ENCODE results near the gene BMPR1A. TPM values are rescaled to one million over a fixed set of nuclear protein-coding genes. Genes with fewer than 3 reads are reported as not detected.

BMPR1A gene
- total and polyA plus RNA-seq, 2 of the 4 experiments (the other 2 are of a cell fraction) = 15.9 to 93.7 TPM

DNA sequence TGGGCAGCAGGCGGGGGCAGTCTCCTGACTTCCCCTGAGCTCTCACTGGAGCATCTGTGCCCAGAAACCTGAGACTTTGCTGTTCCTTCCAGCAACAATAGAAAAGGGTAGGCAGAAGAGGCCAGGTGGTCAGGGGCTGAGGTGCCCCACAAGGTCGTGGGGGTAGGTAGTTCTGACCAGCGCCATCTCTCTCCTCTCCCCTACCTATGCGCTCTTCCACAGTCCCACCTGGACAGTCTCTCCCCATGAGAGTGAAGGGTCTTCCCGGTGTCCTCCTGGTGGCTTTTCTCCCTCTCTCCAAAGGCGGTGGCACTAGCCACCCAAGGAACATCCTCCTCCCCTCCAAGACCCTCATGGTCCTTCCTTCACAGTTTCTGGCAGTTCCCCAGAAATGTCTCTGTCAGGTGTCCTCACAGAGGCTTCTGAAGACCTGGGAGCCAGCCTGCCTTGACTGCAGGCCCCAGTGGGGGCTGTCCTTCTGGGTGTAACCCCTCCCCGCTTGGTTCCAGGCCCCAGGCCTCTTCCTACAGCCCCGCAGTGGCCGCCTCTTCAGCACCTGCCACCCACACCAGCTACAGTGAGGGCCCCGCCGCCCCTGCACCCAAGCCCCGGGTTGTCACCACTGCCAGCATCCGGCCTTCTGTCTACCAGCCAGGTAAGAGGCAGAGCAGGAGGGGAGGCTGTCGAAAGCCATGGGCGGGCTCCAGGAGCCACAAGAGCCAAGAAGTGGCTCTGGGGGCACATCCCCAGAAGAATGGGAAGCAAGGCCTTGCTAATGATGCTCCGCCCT, 46.8 kb upstream of the BMPR1A start:
- no peak overlapping the region for H4K5ac ChIP-seq (ENCODE audit: low read depth, low read length)
- no peak overlapping the region for H3K27ac ChIP-seq (ENCODE audit: insufficient read depth, low read length)
- no peak overlapping the region for H3K4me3 ChIP-seq (ENCODE audit: insufficient read depth, low read depth, low read length)
- no peak overlapping the region for H2AFZ ChIP-seq (replicated peaks; ENCODE audit: low read length, poor library complexity)
- H2AK5ac ChIP-seq (ENCODE audit: low read depth, low read length) = no peak overlapping the region
- no peak overlapping the region for H2BK120ac ChIP-seq (ENCODE audit: low read depth, low read length)
- H3K36me3 ChIP-seq (ENCODE audit: control insufficient read depth, insufficient read depth, low read length) = no peaks in the 10 kb centered on the region
- no peak overlapping the region for H3K18ac ChIP-seq (ENCODE audit: low read depth, low read length)
- in situ Hi-C loops (cut with MboI; ENCODE audit: low sequenced_read_pairs) (loop anchor here (5.0 kb wide), 1 partner anchor 188 kb away; no protein-coding TSS in a partner anchor), dilution Hi-C loops (cut with HindIII; ENCODE audit: low sequenced_read_pairs, unreplicated experiment) (no loop called here), intact Hi-C loops (cut with micrococcal nuclease) (no loop called here)
- H2AK9ac ChIP-seq (replicated peaks; ENCODE audit: low read depth, low read length, poor library complexity) = no peak overlapping the region
- H3K9me1 ChIP-seq (ENCODE audit: insufficient read depth, low read length) = peaks cover 3% of the 10 kb centered on the region; the same call in 1 of the 2 replicates
- H2BK15ac ChIP-seq (ENCODE audit: low read depth, low read length) = no peak overlapping the region
- ChIA-PET CTCF (interaction anchor here (0.7 to 1.3 kb wide), 2 partner anchors 17 to 190 kb away, joined by 3 to 4 read pairs; no protein-coding TSS in a partner anchor), POLR2A (ENCODE audit: unreplicated experiment) (no interaction called here)
- H4K91ac ChIP-seq (ENCODE audit: insufficient read depth, low read depth, low read length) = peak overlapping the region; percentile 33; the same call in 1 of the 2 replicates
- no peak overlapping the region for H3K9ac ChIP-seq (ENCODE audit: low read depth, low read length)
- no peak for ATAC-seq (ENCODE audit: low read depth)
- peaks cover 10% of the 10 kb centered on the region for H3K4me1 ChIP-seq (ENCODE audit: control insufficient read depth, insufficient read depth, low read length)
- no TSS peak for BruUV-seq (replicated peaks)
- whole genome bisulfite sequencing, 2 experiments (ENCODE audit: extremely low coverage in 2 of 2, insufficient read length in 1 of 2) = no CpG with 5 or more reads among the region's 16 CpGs
- no peak overlapping the region for H3K14ac ChIP-seq (replicated peaks; ENCODE audit: low read depth, low read length)
- no peak overlapping the region for H3K23ac ChIP-seq (ENCODE audit: low read depth, low read length)
- H2BK20ac ChIP-seq (ENCODE audit: low read depth, low read length) = no peak overlapping the region
- H2BK5ac ChIP-seq (ENCODE audit: low read depth, low read length, poor library complexity, severe bottlenecking) = no peak overlapping the region
- no peak for DNase-seq
- H3K79me1 ChIP-seq (ENCODE audit: low read depth in 1 of 2, low read length in 2 of 2) = peaks cover 0 to 10% of the 10 kb centered on the region in 2 experiments; a peak in 2 of 4 replicates
- H3K4me2 ChIP-seq (ENCODE audit: low read depth, low read length) = no peak overlapping the region
- no peaks in the 10 kb centered on the region for H3K27me3 ChIP-seq (ENCODE audit: control insufficient read depth, insufficient read depth, low read length)
- H3K9me3 ChIP-seq (ENCODE audit: control insufficient read depth, insufficient read depth, low read length) = no peaks in the 10 kb centered on the region
- no peak overlapping the region for H4K8ac ChIP-seq (ENCODE audit: low read depth in 2 of 2, low read length in 2 of 2)
- no peak overlapping the region for H3K4ac ChIP-seq (ENCODE audit: low read depth, low read length)
- no peak overlapping the region for H3K56ac ChIP-seq (ENCODE audit: extremely low read depth, insufficient read depth, low read length)
- no peaks in the 10 kb centered on the region for H4K20me1 ChIP-seq (ENCODE audit: insufficient read depth, low read length)
- TF ChIP-seq SMC3 (IDR thresholded peaks at IDR 0.05; ENCODE audit: low read depth, low read length) = no peak
- no peak for TF ChIP-seq CHD1 (IDR thresholded peaks at IDR 0.05; ENCODE audit: low read depth, low read length)
- TF ChIP-seq MXI1 (IDR thresholded peaks at IDR 0.05; ENCODE audit: borderline replicate concordance, low read depth, low read length) = no peak
- no peak for TF ChIP-seq BHLHE40 (IDR thresholded peaks at IDR 0.05; ENCODE audit: low read depth, low read length)
- TF ChIP-seq MAZ (IDR thresholded peaks at IDR 0.05; ENCODE audit: borderline replicate concordance, low read depth, low read length) = no peak
- no peak for TF ChIP-seq RAD21 (IDR thresholded peaks at IDR 0.05; ENCODE audit: low read length)
- no peak for TF ChIP-seq RFX5 (IDR thresholded peaks at IDR 0.05; ENCODE audit: low read depth, low read length)
- no peak for TF ChIP-seq RCOR1 (IDR thresholded peaks at IDR 0.05; ENCODE audit: insufficient replicate concordance, low read length)
- no peak for TF ChIP-seq CEBPB (IDR thresholded peaks at IDR 0.05; ENCODE audit: low read depth, low read length)
- TF ChIP-seq NFE2L2 (IDR thresholded peaks at IDR 0.05; ENCODE audit: low read depth, low read length) = no peak
- TF ChIP-seq MAFK (IDR thresholded peaks at IDR 0.05; ENCODE audit: low read depth, low read length) = no peak
- no peak for TF ChIP-seq CTCF (conservative IDR thresholded peaks at IDR 0.05; ENCODE audit: low read depth, low read length)
- TF ChIP-seq FOS (IDR thresholded peaks at IDR 0.05; ENCODE audit: low read depth, low read length) = no peak
- TF ChIP-seq, protein P1, sequence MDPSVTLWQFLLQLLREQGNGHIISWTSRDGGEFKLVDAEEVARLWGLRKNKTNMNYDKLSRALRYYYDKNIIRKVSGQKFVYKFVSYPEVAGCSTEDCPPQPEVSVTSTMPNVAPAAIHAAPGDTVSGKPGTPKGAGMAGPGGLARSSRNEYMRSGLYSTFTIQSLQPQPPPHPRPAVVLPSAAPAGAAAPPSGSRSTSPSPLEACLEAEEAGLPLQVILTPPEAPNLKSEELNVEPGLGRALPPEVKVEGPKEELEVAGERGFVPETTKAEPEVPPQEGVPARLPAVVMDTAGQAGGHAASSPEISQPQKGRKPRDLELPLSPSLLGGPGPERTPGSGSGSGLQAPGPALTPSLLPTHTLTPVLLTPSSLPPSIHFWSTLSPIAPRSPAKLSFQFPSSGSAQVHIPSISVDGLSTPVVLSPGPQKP (IDR thresholded peaks at IDR 0.05; ENCODE audit: borderline replicate concordance, low read depth, low read length) = no peak
